Loucy (cell line): ENCODE data around the gene ATP11C.

Experiments used
- H2AFZ ChIP-seq: fragments of 200-600 bp; sonication (generic); 2 replicates; pipeline ENCODE4 v1.6.0; 2016; ENCODE audit warnings: antibody characterized with exemption, mild to moderate bottlenecking, low read length, moderate library complexity
- H3F3A ChIP-seq: fragments of 200-600 bp; 2 replicates; pipeline ENCODE4 v1.6.0; 2016; ENCODE audit warnings: antibody characterized with exemption, low read depth, mild to moderate bottlenecking
- H3K27me3 ChIP-seq: fragments of 200-600 bp; sonication (generic); 2 replicates; pipeline ENCODE4 v1.6.1; 2014; ENCODE audit warnings: low read length, mild to moderate bottlenecking; ENCODE audit not compliant: insufficient read depth, poor library complexity, severe bottlenecking
- H3K36me3 ChIP-seq: fragments of 200-600 bp; sonication (generic); 2 replicates; pipeline ENCODE4 v1.6.1; 2016; ENCODE audit warnings: low read length; ENCODE audit not compliant: insufficient read depth
- H3K4me1 ChIP-seq: fragments of 200-600 bp; sonication (generic); 2 replicates; pipeline ENCODE4 v1.5.1; 2014; ENCODE audit warnings: low read length, mild to moderate bottlenecking; ENCODE audit not compliant: insufficient read depth, poor library complexity, severe bottlenecking
- H3K4me2 ChIP-seq: fragments of 200-600 bp; sonication (generic); 2 replicates; pipeline ENCODE4 v1.6.0; 2014; ENCODE audit warnings: antibody characterized with exemption, low read length, low read depth, mild to moderate bottlenecking; ENCODE audit not compliant: poor library complexity, severe bottlenecking
- H3K4me3 ChIP-seq: fragments of 200-600 bp; sonication (generic); 2 replicates; pipeline ENCODE4 v1.5.1; 2014; ENCODE audit warnings: low read length, mild to moderate bottlenecking, mixed read lengths; ENCODE audit not compliant: poor library complexity, severe bottlenecking
- H3K79me2 ChIP-seq: fragments of 200-600 bp; sonication (generic); 2 replicates; pipeline ENCODE4 v1.6.1; 2014; ENCODE audit warnings: low read length; ENCODE audit not compliant: insufficient read depth
- H3K9ac ChIP-seq: fragments of 200-600 bp; sonication (generic); 2 replicates; pipeline ENCODE4 v1.6.0; 2014; ENCODE audit warnings: mild to moderate bottlenecking, low read depth, low read length, moderate library complexity; ENCODE audit not compliant: poor library complexity, severe bottlenecking
- H3K9me2 ChIP-seq: fragments of 200-600 bp; sonication (generic); replicated peaks from 2 replicates; pipeline ENCODE4 v1.6.1; 2016; ENCODE audit warnings: low read depth, low read length, mixed read lengths
- H3K9me3 ChIP-seq: fragments of 200-600 bp; sonication (generic); 2 replicates; pipeline ENCODE4 v1.6.1; 2014; ENCODE audit warnings: mild to moderate bottlenecking, antibody characterized with exemption, low read length, low read depth; ENCODE audit not compliant: insufficient read depth
- H4K20me1 ChIP-seq: fragments of 200-600 bp; sonication (generic); 2 replicates; pipeline ENCODE4 v1.6.0; 2014; ENCODE audit warnings: antibody characterized with exemption, low read length, mild to moderate bottlenecking; ENCODE audit not compliant: insufficient read depth, poor library complexity, severe bottlenecking
- EZH2phosphoT487 ChIP-seq: fragments of 200-600 bp; IDR thresholded peaks from 2 replicates; pipeline ENCODE4 v1.6.1; 2018; ENCODE audit warnings: antibody characterized with exemption, mild to moderate bottlenecking, moderate library complexity, borderline replicate concordance
- TF ChIP-seq, protein P1 (sequence below): fragments of 200-600 bp; sonication (generic); conservative IDR thresholded peaks from 2 replicates; pipeline ENCODE4 v1.5.1; 2014; ENCODE audit warnings: mild to moderate bottlenecking, antibody characterized with exemption, low read length

Gene ATP11C

DNA sequence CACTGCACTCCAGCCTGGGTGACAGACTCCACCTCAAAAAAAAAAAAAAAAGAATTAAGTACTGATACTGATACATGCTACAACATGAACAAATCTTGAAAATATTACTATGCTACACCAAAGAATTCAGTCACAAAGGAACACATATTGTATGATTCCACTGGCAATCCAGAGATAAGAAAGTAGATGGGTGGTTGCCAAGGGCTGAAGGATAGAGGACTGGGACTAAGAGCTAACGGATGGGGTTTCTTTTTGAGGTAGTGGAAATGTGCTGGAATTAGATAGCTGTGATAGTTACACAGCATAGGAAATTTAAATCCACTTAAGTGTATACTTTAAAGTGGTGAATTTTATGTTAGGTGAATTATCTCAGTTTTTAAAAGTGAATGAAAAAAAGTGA is 12.5 kb downstream of the ATP11C start:
- H3F3A ChIP-seq = no peaks in the 10 kb centered on the region
- H3K9me2 ChIP-seq = no peaks in the 10 kb centered on the region
- TF ChIP-seq EZH2phosphoT487 = no peak
- TF ChIP-seq, protein P1, sequence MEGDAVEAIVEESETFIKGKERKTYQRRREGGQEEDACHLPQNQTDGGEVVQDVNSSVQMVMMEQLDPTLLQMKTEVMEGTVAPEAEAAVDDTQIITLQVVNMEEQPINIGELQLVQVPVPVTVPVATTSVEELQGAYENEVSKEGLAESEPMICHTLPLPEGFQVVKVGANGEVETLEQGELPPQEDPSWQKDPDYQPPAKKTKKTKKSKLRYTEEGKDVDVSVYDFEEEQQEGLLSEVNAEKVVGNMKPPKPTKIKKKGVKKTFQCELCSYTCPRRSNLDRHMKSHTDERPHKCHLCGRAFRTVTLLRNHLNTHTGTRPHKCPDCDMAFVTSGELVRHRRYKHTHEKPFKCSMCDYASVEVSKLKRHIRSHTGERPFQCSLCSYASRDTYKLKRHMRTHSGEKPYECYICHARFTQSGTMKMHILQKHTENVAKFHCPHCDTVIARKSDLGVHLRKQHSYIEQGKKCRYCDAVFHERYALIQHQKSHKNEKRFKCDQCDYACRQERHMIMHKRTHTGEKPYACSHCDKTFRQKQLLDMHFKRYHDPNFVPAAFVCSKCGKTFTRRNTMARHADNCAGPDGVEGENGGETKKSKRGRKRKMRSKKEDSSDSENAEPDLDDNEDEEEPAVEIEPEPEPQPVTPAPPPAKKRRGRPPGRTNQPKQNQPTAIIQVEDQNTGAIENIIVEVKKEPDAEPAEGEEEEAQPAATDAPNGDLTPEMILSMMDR = no peak
- H3K9me3 ChIP-seq = no peaks in the 10 kb centered on the region
- H3K4me2 ChIP-seq = no peak overlapping the region
- no peak overlapping the region for H3K4me3 ChIP-seq
- H3K9ac ChIP-seq = no peak overlapping the region
- no peaks in the 10 kb centered on the region for H3K4me1 ChIP-seq
- peaks cover 5% of the 10 kb centered on the region for H4K20me1 ChIP-seq
- H2AFZ ChIP-seq = no peak overlapping the region
- H3K79me2 ChIP-seq = peaks cover 42% of the 10 kb centered on the region; the same call in 1 of the 2 replicates
- H3K27me3 ChIP-seq = no peaks in the 10 kb centered on the region
- no peaks in the 10 kb centered on the region for H3K36me3 ChIP-seq

DNA sequence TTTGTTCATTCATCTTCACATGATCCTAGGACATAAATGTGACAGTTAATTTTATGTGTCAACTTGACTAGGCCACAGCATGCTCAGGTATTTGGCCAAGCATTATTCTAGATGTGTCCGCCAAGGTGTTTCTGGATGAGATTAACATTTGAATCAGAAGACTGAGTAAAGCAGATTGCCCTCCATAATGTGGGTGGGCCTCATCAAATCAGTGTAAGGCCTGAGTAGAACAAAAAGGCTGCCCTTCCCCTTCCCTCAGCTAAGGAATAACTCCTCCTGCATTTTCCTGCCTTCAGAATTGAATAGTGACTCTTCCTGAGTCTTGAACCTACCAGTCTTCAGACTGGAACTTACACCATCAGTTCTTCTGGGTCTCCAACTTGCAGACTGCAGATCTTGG is 18.4 kb downstream of the ATP11C start:
- H3K79me2 ChIP-seq = peaks cover 34% of the 10 kb centered on the region; the same call in 1 of the 2 replicates
- no peak overlapping the region for H3K4me2 ChIP-seq
- H3K36me3 ChIP-seq = no peaks in the 10 kb centered on the region
- no peaks in the 10 kb centered on the region for H4K20me1 ChIP-seq
- H3F3A ChIP-seq = no peaks in the 10 kb centered on the region
- no peaks in the 10 kb centered on the region for H3K9me2 ChIP-seq
- H3K9ac ChIP-seq = no peak overlapping the region
- H2AFZ ChIP-seq = no peak overlapping the region
- no peaks in the 10 kb centered on the region for H3K27me3 ChIP-seq
- TF ChIP-seq EZH2phosphoT487 = no peak
- TF ChIP-seq, protein P1 = no peak
- no peaks in the 10 kb centered on the region for H3K4me1 ChIP-seq
- H3K4me3 ChIP-seq = no peak overlapping the region
- H3K9me3 ChIP-seq = no peaks in the 10 kb centered on the region

DNA sequence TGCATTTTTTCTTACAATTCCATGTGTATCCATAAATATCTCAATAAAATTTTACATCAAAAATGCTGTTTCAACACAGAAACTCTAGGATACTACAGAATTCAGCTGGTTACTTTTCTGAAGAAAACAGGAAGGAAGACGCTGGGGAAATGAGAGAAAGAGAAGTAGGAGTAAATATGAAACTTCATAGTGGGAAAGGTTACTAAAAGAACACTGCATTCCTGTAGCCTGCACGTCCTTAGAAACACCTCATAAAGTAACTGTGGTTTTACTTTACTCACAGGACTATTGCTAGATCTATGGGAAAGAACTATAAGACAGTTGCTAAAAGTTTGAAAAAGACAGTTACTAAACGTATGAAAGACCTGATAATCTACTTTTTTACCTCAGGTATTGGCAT is 23.1 kb downstream of the ATP11C start:
- H3F3A ChIP-seq = no peaks in the 10 kb centered on the region
- H3K4me3 ChIP-seq = no peak overlapping the region
- no peaks in the 10 kb centered on the region for H3K27me3 ChIP-seq
- H3K9me3 ChIP-seq = no peaks in the 10 kb centered on the region
- H3K4me1 ChIP-seq = no peaks in the 10 kb centered on the region
- H3K9me2 ChIP-seq = no peaks in the 10 kb centered on the region
- no peak overlapping the region for H2AFZ ChIP-seq
- no peaks in the 10 kb centered on the region for H3K36me3 ChIP-seq
- H4K20me1 ChIP-seq = peaks cover 13% of the 10 kb centered on the region
- H3K4me2 ChIP-seq = no peak overlapping the region
- no peak overlapping the region for H3K9ac ChIP-seq
- peaks cover 31% of the 10 kb centered on the region; the same call in 1 of the 2 replicates for H3K79me2 ChIP-seq
- TF ChIP-seq, protein P1 = no peak
- TF ChIP-seq EZH2phosphoT487 = no peak
